ENCODE data around the gene NAPG.

GRCh38 chr18:10579079-10579867 lies 53.4 kb downstream of the NAPG start:
- TF ChIP-seq, protein P1, sequence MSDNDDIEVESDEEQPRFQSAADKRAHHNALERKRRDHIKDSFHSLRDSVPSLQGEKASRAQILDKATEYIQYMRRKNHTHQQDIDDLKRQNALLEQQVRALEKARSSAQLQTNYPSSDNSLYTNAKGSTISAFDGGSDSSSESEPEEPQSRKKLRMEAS (IDR thresholded peaks at IDR 0.05), result no peak
- no peak for TF ChIP-seq CTCF (IDR thresholded peaks at IDR 0.05; ENCODE audit: low read depth, low read length, missing input control)
- no peak for TF ChIP-seq YY1 (IDR thresholded peaks at IDR 0.05)
- no peak for TF ChIP-seq RAD21 (IDR thresholded peaks at IDR 0.05)
- TF ChIP-seq SP1 (IDR thresholded peaks at IDR 0.05), result no peak
- no peak for TF ChIP-seq GABPA (IDR thresholded peaks at IDR 0.05 in 1 of 2, conservative IDR thresholded peaks at IDR 0.05 in 1 of 2)
- TF ChIP-seq JUND (IDR thresholded peaks at IDR 0.05), result no peak
